Naive B cell (primary cell): ENCODE results near the gene TBC1D30. TPM values are rescaled to one million over a fixed set of nuclear protein-coding genes. Genes with fewer than 3 reads are reported as not detected.
"Not testable (repeated sequence)": the region's sequence is repeated elsewhere in the genome, so short reads cannot be mapped to it uniquely, and the experiment has no call there.

Source experiments
- ATAC-seq, 2 donors: fragments of 150-1000 bp; cut with Tn5 transposase; 2 replicates each; pipeline ENCODE4 v1.10.0; 2021; ENCODE audit warnings: low read depth in 2 of 2, mild to moderate bottlenecking in 2 of 2, moderate library complexity in 2 of 2
- DNase-seq: peaks from one replicate; pipeline ENCODE4 v3.0.0; 2022
- H3K27ac Mint-ChIP-seq, 6 donors: one replicate each; pipeline ENCODE4 v1.8.0; 2020 to 2022; ENCODE audit warnings: mild to moderate bottlenecking in 6 of 6, mixed read lengths in 6 of 6, moderate library complexity in 5 of 6, inconsistent platforms in 2 of 6
- H3K27me3 Mint-ChIP-seq, 3 donors: one replicate each; pipeline ENCODE4 v1.8.0; 2021 to 2022; ENCODE audit warnings: mixed read lengths in 3 of 3, mild to moderate bottlenecking in 1 of 3
- H3K36me3 Mint-ChIP-seq, 2 donors: one replicate each; pipeline ENCODE4 v1.8.0; 2020 to 2022; ENCODE audit warnings: mixed read lengths in 2 of 2, inconsistent platforms in 1 of 2, mild to moderate bottlenecking in 1 of 2
- H3K4me1 Mint-ChIP-seq, 3 donors: one replicate each; pipeline ENCODE4 v1.8.0; 2020 to 2022; ENCODE audit warnings: mixed read lengths in 3 of 3, inconsistent platforms in 1 of 3, mild to moderate bottlenecking in 1 of 3, moderate library complexity in 1 of 3
- H3K4me3 Mint-ChIP-seq, 8 donors: one replicate each; pipeline ENCODE4 v1.8.0; 2020 to 2022; ENCODE audit warnings: mild to moderate bottlenecking in 8 of 8, mixed read lengths in 8 of 8, moderate library complexity in 8 of 8, inconsistent platforms in 2 of 8
- H3K9me3 Mint-ChIP-seq, 7 donors: one replicate each; pipeline ENCODE4 v1.8.0; 2020 to 2022; ENCODE audit warnings: mixed read lengths in 7 of 7, mild to moderate bottlenecking in 5 of 7, inconsistent platforms in 2 of 7, moderate library complexity in 1 of 7
- polyA plus RNA-seq, 6 donors: library from polyadenylated mRNA; unstranded; fragments of 300-500 nt; fragmentation: Illumina TruSeq; gene quantifications; one replicate each; pipeline ENCODE4 v1.2.3, GENCODE V29; 2021; ENCODE audit warnings: low read depth in 6 of 6

The TBC1D30 gene
- polyA plus RNA-seq, 6 donors from 2014 or later = 0.92 to 1.1 TPM; not detected in 4

- no peak for ATAC-seq
- Mint-ChIP-seq H3K36me3 (no peaks in the 10 kb centered on the region), H3K27ac (no peak overlapping the region), H3K4me3 (no peak overlapping the region), H3K4me1 (no peaks in the 10 kb centered on the region), H3K9me3 (peaks cover 0 to 3% (median 0%) of the 10 kb centered on the region in 7 donors), H3K27me3 (peaks cover 5 to 23% (median 21%) of the 10 kb centered on the region in 3 donors)
- DNase-seq = no peak
Measured at GRCh38 chr12:64793610-64794009, 30.8 kb upstream of the TBC1D30 start.

- no peaks in the 10 kb centered on the region for H3K36me3 Mint-ChIP-seq
- peak overlapping the region in 1 of 6 donors; percentile 28 for H3K27ac Mint-ChIP-seq
- ATAC-seq = no peak
- no peak for DNase-seq
- peaks cover 5 to 28% (median 25%) of the 10 kb centered on the region in 3 donors for H3K27me3 Mint-ChIP-seq
- H3K9me3 Mint-ChIP-seq = peaks cover 0 to 3% (median 0%) of the 10 kb centered on the region in 7 donors
- no peaks in the 10 kb centered on the region for H3K4me1 Mint-ChIP-seq
- H3K4me3 Mint-ChIP-seq = no peak overlapping the region
Measured at GRCh38 chr12:64794305-64794704, 30.1 kb upstream of the TBC1D30 start.

- ATAC-seq = peak; percentile 85 to 96
- peaks cover 0 to 3% (median 0%) of the 10 kb centered on the region in 3 donors for H3K4me1 Mint-ChIP-seq
- H3K27ac Mint-ChIP-seq = no peak overlapping the region
- peak; percentile 63 for DNase-seq
- H3K36me3 Mint-ChIP-seq = no peaks in the 10 kb centered on the region
- H3K27me3 Mint-ChIP-seq = peaks cover 15 to 49% (median 45%) of the 10 kb centered on the region in 3 donors
- peaks cover 0 to 3% (median 0%) of the 10 kb centered on the region in 7 donors for H3K9me3 Mint-ChIP-seq
- H3K4me3 Mint-ChIP-seq = no peak overlapping the region
Measured at GRCh38 chr12:64796205-64796845, 28.1 kb upstream of the TBC1D30 start.

- Mint-ChIP-seq H3K4me3 (no peak overlapping the region), H3K27me3 (peaks cover 18 to 49% (median 48%) of the 10 kb centered on the region in 3 donors), H3K4me1 (peaks cover 0 to 3% (median 0%) of the 10 kb centered on the region in 3 donors), H3K27ac (no peak overlapping the region), H3K36me3 (no peaks in the 10 kb centered on the region), H3K9me3 (peaks cover 0 to 1% (median 0%) of the 10 kb centered on the region in 7 donors)
- ATAC-seq = no peak
- no peak for DNase-seq
Measured at GRCh38 chr12:64797156-64797555, 27.3 kb upstream of the TBC1D30 start.

- H3K36me3 Mint-ChIP-seq = no peaks in the 10 kb centered on the region
- no peak overlapping the region for H3K27ac Mint-ChIP-seq
- H3K4me1 Mint-ChIP-seq = peaks cover 0 to 3% (median 0%) of the 10 kb centered on the region in 3 donors
- no peaks in the 10 kb centered on the region for H3K9me3 Mint-ChIP-seq
- no peak for ATAC-seq
- H3K27me3 Mint-ChIP-seq = peaks cover 19 to 49% (median 48%) of the 10 kb centered on the region in 3 donors
- H3K4me3 Mint-ChIP-seq = no peak overlapping the region
- no peak for DNase-seq
Measured at GRCh38 chr12:64798165-64798564, 26.3 kb upstream of the TBC1D30 start.

- Mint-ChIP-seq H3K27ac (no peak overlapping the region), H3K9me3 (no peaks in the 10 kb centered on the region), H3K27me3 (peaks cover 24 to 36% (median 35%) of the 10 kb centered on the region in 3 donors), H3K4me3 (no peak overlapping the region), H3K36me3 (no peaks in the 10 kb centered on the region), H3K4me1 (peaks cover 0 to 3% (median 0%) of the 10 kb centered on the region in 3 donors)
- DNase-seq (no peak), ATAC-seq (no peak)
Measured at GRCh38 chr12:64800640-64801039, 23.8 kb upstream of the TBC1D30 start.

GRCh38 chr12:64801381-64801780 is 23.1 kb upstream of the TBC1D30 start:
- no peaks in the 10 kb centered on the region for H3K36me3 Mint-ChIP-seq
- H3K27me3 Mint-ChIP-seq = peaks cover 25 to 40% (median 39%) of the 10 kb centered on the region in 3 donors
- H3K4me1 Mint-ChIP-seq = peaks cover 0 to 3% (median 0%) of the 10 kb centered on the region in 3 donors
- ATAC-seq (no peak), DNase-seq (no peak)
- H3K27ac Mint-ChIP-seq = no peak overlapping the region
- H3K9me3 Mint-ChIP-seq = no peaks in the 10 kb centered on the region
- no peak overlapping the region for H3K4me3 Mint-ChIP-seq

- not testable (repeated sequence) for H3K4me1 Mint-ChIP-seq, H3K36me3 Mint-ChIP-seq, H3K9me3 Mint-ChIP-seq, H3K27ac Mint-ChIP-seq
- ATAC-seq = peak in 1 of 2 donors; percentile 61
- H3K4me3 Mint-ChIP-seq = peak overlapping the region in 1 of 8 donors; percentile 64
- DNase-seq = peak; percentile 27
- peaks cover 28 to 49% (median 46%) of the 10 kb centered on the region in 3 donors for H3K27me3 Mint-ChIP-seq
Measured at GRCh38 chr12:64802180-64802775, 22.2 kb upstream of the TBC1D30 start.

- Mint-ChIP-seq H3K4me3 (no peak overlapping the region), H3K27ac (no peak overlapping the region), H3K9me3 (no peaks in the 10 kb centered on the region), H3K36me3 (peaks cover 0 to 8% of the 10 kb centered on the region in 2 donors), H3K27me3 (peaks cover 29 to 50% (median 35%) of the 10 kb centered on the region in 3 donors), H3K4me1 (peaks cover 0 to 4% (median 0%) of the 10 kb centered on the region in 3 donors)
- ATAC-seq (no peak), DNase-seq (no peak)
Measured at GRCh38 chr12:64806173-64806572, 18.3 kb upstream of the TBC1D30 start.

GRCh38 chr12:64806593-64807460 is 17.6 kb upstream of the TBC1D30 start:
- Mint-ChIP-seq H3K36me3 (peaks cover 0 to 8% of the 10 kb centered on the region in 2 donors), H3K4me1 (peaks cover 0 to 4% (median 0%) of the 10 kb centered on the region in 3 donors), H3K27me3 (peaks cover 27 to 49% (median 40%) of the 10 kb centered on the region in 3 donors), H3K4me3 (no peak overlapping the region), H3K27ac (peak overlapping the region in 1 of 6 donors; percentile 0), H3K9me3 (no peaks in the 10 kb centered on the region)
- ATAC-seq (no peak), DNase-seq (no peak)

- DNase-seq (no peak), ATAC-seq (no peak)
- Mint-ChIP-seq H3K27ac (peak overlapping the region in 1 of 6 donors; percentile 29), H3K4me1 (peaks cover 0 to 4% (median 0%) of the 10 kb centered on the region in 3 donors), H3K36me3 (peaks cover 0 to 8% of the 10 kb centered on the region in 2 donors), H3K27me3 (peaks cover 27 to 49% (median 36%) of the 10 kb centered on the region in 3 donors), H3K9me3 (no peaks in the 10 kb centered on the region), H3K4me3 (no peak overlapping the region)
Measured at GRCh38 chr12:64808110-64808509, 16.3 kb upstream of the TBC1D30 start.

GRCh38 chr12:64810831-64811230 is 13.6 kb upstream of the TBC1D30 start:
- ATAC-seq = no peak
- no peaks in the 10 kb centered on the region for H3K9me3 Mint-ChIP-seq
- H3K27ac Mint-ChIP-seq = no peak overlapping the region
- peaks cover 27 to 57% (median 31%) of the 10 kb centered on the region in 3 donors for H3K27me3 Mint-ChIP-seq
- no peak for DNase-seq
- H3K36me3 Mint-ChIP-seq = peaks cover 0 to 8% of the 10 kb centered on the region in 2 donors
- peaks cover 0 to 4% (median 0%) of the 10 kb centered on the region in 3 donors for H3K4me1 Mint-ChIP-seq
- H3K4me3 Mint-ChIP-seq = no peak overlapping the region

GRCh38 chr12:64813723-64814122 is 10.7 kb upstream of the TBC1D30 start:
- DNase-seq (no peak), ATAC-seq (no peak)
- Mint-ChIP-seq H3K36me3 (peaks cover 0 to 8% of the 10 kb centered on the region in 2 donors), H3K4me1 (no peaks in the 10 kb centered on the region), H3K27me3 (peaks cover 20 to 32% (median 22%) of the 10 kb centered on the region in 3 donors), H3K4me3 (no peak overlapping the region), H3K9me3 (no peaks in the 10 kb centered on the region), H3K27ac (no peak overlapping the region)
